Measurements from ENCODE around the gene TP53I11. TPM values are rescaled to one million over a fixed set of nuclear protein-coding genes. Genes with fewer than 3 reads are reported as not detected.
A peak's percentile ranks its signal among the peaks of the same experiment; 100 is the strongest.

Gene TP53I11, protein sequence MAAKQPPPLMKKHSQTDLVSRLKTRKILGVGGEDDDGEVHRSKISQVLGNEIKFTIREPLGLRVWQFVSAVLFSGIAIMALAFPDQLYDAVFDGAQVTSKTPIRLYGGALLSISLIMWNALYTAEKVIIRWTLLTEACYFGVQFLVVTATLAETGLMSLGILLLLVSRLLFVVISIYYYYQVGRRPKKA
- total RNA-seq, result 100 to 1,000 TPM in 1 of 2 donors, 10 to 100 TPM in 1; 60.0 to 141 TPM

- peak within 1 kb of the TSS; percentile 22 to 49 for H3K27ac ChIP-seq
- TF ChIP-seq, protein P1, sequence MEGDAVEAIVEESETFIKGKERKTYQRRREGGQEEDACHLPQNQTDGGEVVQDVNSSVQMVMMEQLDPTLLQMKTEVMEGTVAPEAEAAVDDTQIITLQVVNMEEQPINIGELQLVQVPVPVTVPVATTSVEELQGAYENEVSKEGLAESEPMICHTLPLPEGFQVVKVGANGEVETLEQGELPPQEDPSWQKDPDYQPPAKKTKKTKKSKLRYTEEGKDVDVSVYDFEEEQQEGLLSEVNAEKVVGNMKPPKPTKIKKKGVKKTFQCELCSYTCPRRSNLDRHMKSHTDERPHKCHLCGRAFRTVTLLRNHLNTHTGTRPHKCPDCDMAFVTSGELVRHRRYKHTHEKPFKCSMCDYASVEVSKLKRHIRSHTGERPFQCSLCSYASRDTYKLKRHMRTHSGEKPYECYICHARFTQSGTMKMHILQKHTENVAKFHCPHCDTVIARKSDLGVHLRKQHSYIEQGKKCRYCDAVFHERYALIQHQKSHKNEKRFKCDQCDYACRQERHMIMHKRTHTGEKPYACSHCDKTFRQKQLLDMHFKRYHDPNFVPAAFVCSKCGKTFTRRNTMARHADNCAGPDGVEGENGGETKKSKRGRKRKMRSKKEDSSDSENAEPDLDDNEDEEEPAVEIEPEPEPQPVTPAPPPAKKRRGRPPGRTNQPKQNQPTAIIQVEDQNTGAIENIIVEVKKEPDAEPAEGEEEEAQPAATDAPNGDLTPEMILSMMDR (IDR thresholded peaks at IDR 0.05), result peak; percentile 65
- DNase-seq (ENCODE audit: low spot score) (no peak), ATAC-seq (ENCODE audit: insufficient number of reproducible peaks, low FRiP score, low read depth) (peak; percentile 52)
- no peaks in the 10 kb centered on the region for H3K36me3 ChIP-seq
- no peaks in the 10 kb centered on the region for H3K27me3 ChIP-seq (replicated peaks; ENCODE audit: insufficient read depth)
- H3K4me1 ChIP-seq (ENCODE audit: control insufficient read depth in 1 of 2, low read depth in 2 of 2), result peaks cover 0 to 12% of the 10 kb centered on the region in 2 donors
- H3K4me3 ChIP-seq, result peak within 1 kb of the TSS; percentile 98
- no peaks in the 10 kb centered on the region for H3K9me3 ChIP-seq
Measured at GRCh38 chr11:44950625-44951476, at the start of gene TP53I11. Gene TP53I11, minus strand, starts transcription at chr11:44950883. Its CDS starts 12,548 bp downstream, at chr11:44938335.

GRCh38 chr11:44999068-44999467 is 48.4 kb upstream of the TP53I11 start:
- no peak overlapping the region for H3K27ac ChIP-seq
- ATAC-seq (ENCODE audit: insufficient number of reproducible peaks, low FRiP score, low read depth) (no peak), DNase-seq (ENCODE audit: low spot score) (no peak)
- H3K9me3 ChIP-seq, result no peaks in the 10 kb centered on the region
- no peaks in the 10 kb centered on the region for H3K27me3 ChIP-seq (replicated peaks; ENCODE audit: insufficient read depth)
- H3K36me3 ChIP-seq, result no peaks in the 10 kb centered on the region
- TF ChIP-seq, protein P1 (IDR thresholded peaks at IDR 0.05), result no peak
- no peaks in the 10 kb centered on the region for H3K4me1 ChIP-seq (ENCODE audit: control insufficient read depth in 1 of 2, low read depth in 2 of 2)
- H3K4me3 ChIP-seq, result no peak overlapping the region

- no peak for ATAC-seq (ENCODE audit: insufficient number of reproducible peaks, low FRiP score, low read depth)
- Histone ChIP-seq H3K4me3 (no peak overlapping the region), H3K36me3 (no peaks in the 10 kb centered on the region), H3K27ac (no peak overlapping the region), H3K4me1 (ENCODE audit: control insufficient read depth in 1 of 2, low read depth in 2 of 2) (no peaks in the 10 kb centered on the region), H3K9me3 (no peaks in the 10 kb centered on the region), H3K27me3 (replicated peaks; ENCODE audit: insufficient read depth) (no peaks in the 10 kb centered on the region)
- DNase-seq (ENCODE audit: low spot score), result no peak
- TF ChIP-seq, protein P1 (IDR thresholded peaks at IDR 0.05), result no peak
Measured at GRCh38 chr11:44998051-44998450, 47.4 kb upstream of the TP53I11 start.

DNA sequence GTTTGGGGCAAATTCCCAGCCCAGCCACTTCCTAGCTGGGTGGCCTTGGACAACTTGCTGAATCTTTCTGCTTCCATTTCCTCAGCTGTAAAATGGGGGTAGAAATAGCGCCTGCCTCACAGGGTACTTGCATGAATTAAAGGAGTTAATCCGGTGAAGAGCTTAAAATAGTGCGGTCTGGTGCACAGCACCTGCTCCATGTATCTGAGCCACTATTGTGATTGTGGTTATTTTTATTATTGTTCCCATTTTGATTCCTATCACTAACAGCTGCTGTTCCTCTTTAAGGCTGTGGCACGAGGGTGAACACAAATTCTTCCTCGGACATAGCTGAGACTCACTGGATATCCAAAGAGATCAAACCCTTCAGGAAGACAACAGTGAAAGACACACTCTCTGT is 46.9 kb upstream of the TP53I11 start:
- Histone ChIP-seq H3K27me3 (replicated peaks; ENCODE audit: insufficient read depth) (no peaks in the 10 kb centered on the region), H3K36me3 (no peaks in the 10 kb centered on the region), H3K4me1 (ENCODE audit: control insufficient read depth in 1 of 2, low read depth in 2 of 2) (no peaks in the 10 kb centered on the region), H3K9me3 (no peaks in the 10 kb centered on the region), H3K27ac (no peak overlapping the region), H3K4me3 (no peak overlapping the region)
- DNase-seq (ENCODE audit: low spot score), result no peak
- ATAC-seq (ENCODE audit: insufficient number of reproducible peaks, low FRiP score, low read depth), result no peak
- TF ChIP-seq, protein P1 (IDR thresholded peaks at IDR 0.05), result no peak

DNA sequence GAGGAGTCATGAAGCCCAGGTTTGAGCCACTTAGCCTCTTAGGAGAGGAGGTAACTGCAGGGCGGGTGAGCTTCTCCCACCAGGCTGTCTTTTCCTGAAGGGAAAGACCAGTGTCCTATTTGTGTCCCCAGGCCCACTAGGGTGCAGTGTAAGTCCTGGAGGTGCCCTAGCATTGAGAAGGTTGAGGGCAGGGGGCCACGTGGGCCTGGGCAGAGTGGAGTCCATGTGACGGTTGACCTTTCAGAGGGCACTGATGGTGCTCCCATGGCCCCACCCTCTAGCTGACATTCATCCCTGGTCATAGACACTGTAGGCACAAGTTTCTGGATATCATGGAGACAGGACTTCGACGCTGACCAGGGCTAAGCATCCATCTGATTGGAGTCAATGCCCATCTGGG is 44.1 kb upstream of the TP53I11 start:
- no peaks in the 10 kb centered on the region for H3K36me3 ChIP-seq
- no peak for DNase-seq (ENCODE audit: low spot score)
- H3K9me3 ChIP-seq, result no peaks in the 10 kb centered on the region
- TF ChIP-seq, protein P1 (IDR thresholded peaks at IDR 0.05), result no peak
- no peak for ATAC-seq (ENCODE audit: insufficient number of reproducible peaks, low FRiP score, low read depth)
- H3K4me1 ChIP-seq (ENCODE audit: control insufficient read depth in 1 of 2, low read depth in 2 of 2), result peaks cover 9 to 19% of the 10 kb centered on the region in 2 donors
- H3K4me3 ChIP-seq, result no peak overlapping the region
- H3K27ac ChIP-seq, result no peak overlapping the region
- no peaks in the 10 kb centered on the region for H3K27me3 ChIP-seq (replicated peaks; ENCODE audit: insufficient read depth)
